H7 (cell line): ENCODE results near the gene TVP23B. TPM values are rescaled to one million over a fixed set of nuclear protein-coding genes. Genes with fewer than 3 reads are reported as not detected.
"Not testable (repeated sequence)": the region's sequence is repeated elsewhere in the genome, so short reads cannot be mapped to it uniquely, and the experiment has no call there.

Source experiments
- DNase-seq: peaks from one replicate; pipeline ENCODE4 v3.0.0; 2012
- H3K27me3 ChIP-seq: 2 replicates; pipeline ENCODE4 v1.6.0; 2011; ENCODE audit warnings: mild to moderate bottlenecking, low read length; ENCODE audit not compliant: control insufficient read depth, insufficient read depth
- H3K36me3 ChIP-seq: replicated peaks from 2 replicates; pipeline ENCODE4 v1.5.1; 2011; ENCODE audit warnings: low read length; ENCODE audit not compliant: control insufficient read depth, insufficient read depth
- H3K4me3 ChIP-seq: 2 replicates; pipeline ENCODE4 v1.5.1; 2011; ENCODE audit warnings: low read depth, mild to moderate bottlenecking, control low read depth, low read length, moderate library complexity; ENCODE audit not compliant: insufficient read depth
- total RNA-seq: library from RNA; depleted of rRNA; stranded (reverse); fragments of >200 nt; shearing (Covaris generic); gene quantifications from 2 replicates; pipeline ENCODE4 v1.2.3, GENCODE V29; 2014; rRNA removed

Gene TVP23B
- 23.7 and 24.2 TPM in 2 replicates for total RNA-seq

- H3K27me3 ChIP-seq, H3K36me3 ChIP-seq: not testable (repeated sequence)
- DNase-seq = peak; percentile 88
- peak within 1 kb of the TSS; percentile 48 for H3K4me3 ChIP-seq
Observed at GRCh38 chr17:18780991-18781718, at the start of gene TVP23B. TSS of gene TVP23B (plus strand) at chr17:18781183. CDS start at chr17:18781294, 111 bp downstream.

GRCh38 chr17:18732438-18732837 is 48.5 kb upstream of the TVP23B start:
- DNase-seq, H3K4me3 ChIP-seq, H3K27me3 ChIP-seq, H3K36me3 ChIP-seq: not testable (repeated sequence)

GRCh38 chr17:18733350-18733749 is 47.6 kb upstream of the TVP23B start:
- DNase-seq, H3K36me3 ChIP-seq, H3K27me3 ChIP-seq, H3K4me3 ChIP-seq: not testable (repeated sequence)

GRCh38 chr17:18739616-18740391 is 41.2 kb upstream of the TVP23B start:
- not testable (repeated sequence) for H3K27me3 ChIP-seq, H3K4me3 ChIP-seq, H3K36me3 ChIP-seq, DNase-seq

DNA sequence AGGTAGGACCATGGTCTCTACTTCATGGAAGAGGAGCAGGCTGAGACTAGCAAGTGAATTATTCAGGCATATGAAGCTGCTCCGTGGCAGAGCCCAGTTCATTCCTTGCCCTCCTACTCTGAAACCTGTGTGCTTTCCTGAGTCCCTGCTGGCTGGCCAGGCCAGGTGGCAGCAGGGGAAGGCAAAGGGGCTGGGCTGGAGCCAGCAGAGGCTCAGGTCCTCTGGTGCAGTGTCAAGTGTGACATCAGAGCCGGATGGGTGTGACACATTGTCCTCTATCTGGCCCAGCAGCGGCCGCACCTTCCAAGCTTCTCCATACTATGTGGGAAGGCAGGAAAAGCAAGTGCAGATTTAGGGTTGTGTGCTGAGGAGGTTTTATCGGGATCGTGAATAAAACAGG is 39.8 kb upstream of the TVP23B start:
- DNase-seq, H3K36me3 ChIP-seq, H3K27me3 ChIP-seq, H3K4me3 ChIP-seq: not testable (repeated sequence)

DNA sequence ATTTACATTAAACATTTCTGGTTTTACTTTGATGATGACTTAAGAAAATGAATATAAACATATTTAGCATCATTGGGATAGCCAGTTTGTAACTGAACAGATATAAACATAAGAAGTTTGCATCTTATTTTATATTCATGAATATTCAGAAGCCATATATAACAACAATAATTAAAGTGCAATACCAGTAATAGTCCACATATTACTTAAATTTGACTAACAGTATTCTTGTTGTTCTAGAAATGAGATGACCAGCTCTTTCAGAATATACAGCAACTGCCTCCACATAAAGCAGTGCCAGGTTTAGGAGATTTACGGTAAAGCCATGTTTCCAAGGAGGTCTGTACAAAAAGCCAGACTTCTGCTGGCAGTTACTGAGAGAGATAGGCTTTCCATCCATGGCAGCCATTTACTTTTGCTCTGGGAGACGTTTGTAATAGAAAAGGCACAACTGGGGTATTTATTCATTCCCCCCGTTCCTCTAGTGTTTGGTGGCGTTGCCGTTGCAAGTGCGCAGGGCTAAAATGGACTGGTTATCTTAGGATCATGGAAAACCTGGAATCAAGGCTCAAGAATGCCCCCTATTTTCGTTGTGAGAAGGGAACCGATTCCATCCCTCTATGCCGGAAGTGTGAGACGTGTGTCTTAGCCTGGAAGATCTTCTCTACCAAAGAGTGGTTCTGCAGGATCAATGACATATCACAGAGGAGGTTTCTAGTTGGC is 37.1 kb upstream of the TVP23B start, which contains the start of gene FBXW10:
Gene FBXW10, plus strand, starts transcription at position 356 of the 723 bp plus-strand sequence. Its CDS starts 191 bp downstream, at position 547.
- not testable (repeated sequence) for H3K4me3 ChIP-seq, H3K27me3 ChIP-seq, H3K36me3 ChIP-seq, DNase-seq

GRCh38 chr17:18744726-18745125 is 36.3 kb upstream of the TVP23B start:
- not testable (repeated sequence) for DNase-seq, H3K27me3 ChIP-seq, H3K4me3 ChIP-seq, H3K36me3 ChIP-seq

DNA sequence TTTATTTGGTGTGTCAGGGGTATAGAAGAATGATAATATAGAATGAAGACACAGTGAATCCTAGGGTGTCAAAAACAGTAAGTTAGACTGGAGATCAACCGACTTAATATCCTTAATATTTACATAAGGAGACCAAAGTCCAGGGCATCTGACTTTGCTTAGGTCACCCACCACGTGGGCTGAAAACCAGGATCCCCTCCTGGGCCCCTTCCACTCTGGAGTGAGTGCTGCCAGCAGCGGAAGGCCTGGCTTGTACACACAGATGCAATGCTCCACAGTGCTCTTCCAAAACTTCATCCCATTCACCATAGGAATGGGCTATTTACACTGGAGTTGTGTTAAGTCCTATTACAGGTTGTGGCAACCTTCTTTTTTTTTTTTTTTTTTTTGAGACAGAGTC is 34.4 kb upstream of the TVP23B start:
- H3K36me3 ChIP-seq, DNase-seq, H3K4me3 ChIP-seq, H3K27me3 ChIP-seq: not testable (repeated sequence)

- not testable (repeated sequence) for DNase-seq, H3K27me3 ChIP-seq, H3K36me3 ChIP-seq, H3K4me3 ChIP-seq
Observed at GRCh38 chr17:18747501-18747900, 33.5 kb upstream of the TVP23B start.

DNA sequence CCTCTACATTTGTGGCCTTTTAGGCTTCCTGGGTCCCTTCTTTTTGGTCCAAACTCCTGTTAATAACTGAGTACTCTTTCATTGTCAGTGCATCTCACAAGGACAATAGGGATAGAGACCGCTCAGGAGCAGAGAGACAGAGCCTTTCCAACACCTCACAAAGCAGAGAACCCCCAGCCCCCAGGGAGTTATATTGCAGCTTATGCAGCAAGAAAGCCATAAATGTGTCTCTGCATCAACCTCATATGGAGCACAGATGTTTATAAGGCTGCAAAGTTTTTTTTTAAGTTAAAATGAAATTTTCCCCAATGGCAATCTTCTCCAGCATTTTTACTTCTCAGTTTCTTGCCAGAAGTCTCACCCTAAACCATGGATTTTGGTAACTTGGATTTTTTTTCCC is 30.7 kb upstream of the TVP23B start:
- not testable (repeated sequence) for H3K4me3 ChIP-seq, DNase-seq, H3K27me3 ChIP-seq, H3K36me3 ChIP-seq

GRCh38 chr17:18753829-18754409 is 27.1 kb upstream of the TVP23B start:
- H3K4me3 ChIP-seq, DNase-seq, H3K36me3 ChIP-seq, H3K27me3 ChIP-seq: not testable (repeated sequence)

GRCh38 chr17:18755969-18756368 is 25.0 kb upstream of the TVP23B start:
- not testable (repeated sequence) for H3K36me3 ChIP-seq, H3K4me3 ChIP-seq, DNase-seq, H3K27me3 ChIP-seq

- not testable (repeated sequence) for H3K27me3 ChIP-seq, H3K4me3 ChIP-seq, H3K36me3 ChIP-seq, DNase-seq
Observed at GRCh38 chr17:18757368-18758044, 23.5 kb upstream of the TVP23B start.

- H3K4me3 ChIP-seq, DNase-seq, H3K27me3 ChIP-seq: not testable (repeated sequence)
Observed at GRCh38 chr17:18758344-18758743, 22.6 kb upstream of the TVP23B start.

More at GRCh38 chr17:18758344-18758743, 22.6 kb upstream of the TVP23B start:
- not testable (repeated sequence) for H3K36me3 ChIP-seq
